Astrocyte (in vitro differentiated cells and primary cell): ENCODE results near the gene ABCF1. TPM values are rescaled to one million over a fixed set of nuclear protein-coding genes. Genes with fewer than 3 reads are reported as not detected.

ENCODE experiments used
- DNase-seq: peaks from one replicate; pipeline ENCODE4 v3.0.0-alpha.2; 2010; ENCODE audit warnings: low read depth
- FAIRE-seq: peaks from 2 replicates; lab custom pipeline; 2011; peaks lifted over from hg19 to GRCh38; lab: Jason Lieb, UNC
- H2AFZ ChIP-seq: 2 replicates; pipeline ENCODE4 v1.6.0; 2012; ENCODE audit warnings: low read depth, low read length, inconsistent platforms
- H3K27ac ChIP-seq: 2 replicates; pipeline ENCODE4 v1.5.1; 2011; ENCODE audit warnings: low read depth, low read length, inconsistent platforms
- H3K27me3 ChIP-seq: 2 replicates; pipeline ENCODE4 v1.6.0; 2011; ENCODE audit warnings: low read length, inconsistent platforms; ENCODE audit not compliant: insufficient read depth
- H3K36me3 ChIP-seq: 2 replicates; pipeline ENCODE4 v1.5.1; 2011; ENCODE audit warnings: low read length, inconsistent platforms; ENCODE audit not compliant: insufficient read depth
- H3K4me1 ChIP-seq: 2 replicates; pipeline ENCODE4 v1.5.1; 2011; ENCODE audit warnings: low read length, inconsistent platforms; ENCODE audit not compliant: insufficient read depth
- H3K4me2 ChIP-seq: 2 replicates; pipeline ENCODE4 v1.6.0; 2012; ENCODE audit warnings: low read length, inconsistent platforms
- H3K4me3 ChIP-seq: 2 replicates; pipeline ENCODE4 v1.5.1; 2011; ENCODE audit warnings: low read depth, mild to moderate bottlenecking, low read length, inconsistent platforms; ENCODE audit not compliant: insufficient read depth
- H3K79me2 ChIP-seq: 2 replicates; pipeline ENCODE4 v1.6.0; 2012; ENCODE audit warnings: mild to moderate bottlenecking, low read length, inconsistent platforms; ENCODE audit not compliant: insufficient read depth
- H3K9ac ChIP-seq: 2 replicates; pipeline ENCODE4 v1.6.0; 2012; ENCODE audit warnings: mild to moderate bottlenecking, low read length, inconsistent platforms
- H3K9me3 ChIP-seq: 2 replicates; pipeline ENCODE4 v1.5.1; 2012; ENCODE audit warnings: low read depth, mild to moderate bottlenecking, low read length, inconsistent platforms; ENCODE audit not compliant: insufficient read depth
- H4K20me1 ChIP-seq: 2 replicates; pipeline ENCODE4 v1.6.0; 2012; ENCODE audit warnings: low read length, inconsistent platforms; ENCODE audit not compliant: insufficient read depth
- H3K27ac Mint-ChIP-seq: one replicate; pipeline ENCODE4 v1.8.0; 2021; ENCODE audit warnings: mild to moderate bottlenecking, mixed read lengths; ENCODE audit not compliant: unreplicated experiment
- H3K27me3 Mint-ChIP-seq: one replicate; pipeline ENCODE4 v1.8.0; 2021; ENCODE audit warnings: low read depth, mixed read lengths; ENCODE audit not compliant: unreplicated experiment
- H3K36me3 Mint-ChIP-seq: one replicate; pipeline ENCODE4 v1.8.0; 2021; ENCODE audit warnings: low read depth, mixed read lengths; ENCODE audit not compliant: unreplicated experiment
- H3K4me1 Mint-ChIP-seq: one replicate; pipeline ENCODE4 v1.8.0; 2021; ENCODE audit warnings: low read depth, mixed read lengths; ENCODE audit not compliant: unreplicated experiment
- H3K4me3 Mint-ChIP-seq: one replicate; pipeline ENCODE4 v1.8.0; 2021; ENCODE audit warnings: mild to moderate bottlenecking, moderate library complexity, mixed read lengths; ENCODE audit not compliant: unreplicated experiment
- H3K9me3 Mint-ChIP-seq: one replicate; pipeline ENCODE4 v1.8.0; 2021; ENCODE audit warnings: mild to moderate bottlenecking, mixed read lengths; ENCODE audit not compliant: unreplicated experiment
- CTCF ChIP-seq: IDR thresholded peaks from 2 replicates; pipeline ENCODE4 v1.5.1; 2011; ENCODE audit warnings: low read depth, mild to moderate bottlenecking, inconsistent platforms, low read length, moderate library complexity; ENCODE audit not compliant: insufficient read depth
- EZH2 ChIP-seq: IDR thresholded peaks from 2 replicates; pipeline ENCODE4 v1.6.1; 2012; ENCODE audit warnings: mild to moderate bottlenecking, low read length, inconsistent platforms; ENCODE audit not compliant: insufficient read depth
- total RNA-seq: library from RNA; stranded (reverse); gene quantifications from 2 replicates; pipeline ENCODE4 v1.2.1, GENCODE V29; 2021

The ABCF1 gene
- total RNA-seq, 1 donor from 2014 or later = 60.3 TPM

- Histone ChIP-seq H4K20me1 (peaks cover 5% of the 10 kb centered on the region), H2AFZ (no peak overlapping the region), H3K9ac (no peak overlapping the region), H3K79me2 (peaks cover 9% of the 10 kb centered on the region), H3K9me3 (no peaks in the 10 kb centered on the region), H3K4me2 (no peak overlapping the region), H3K4me3 (no peak overlapping the region), H3K27ac (no peak overlapping the region), H3K36me3 (peaks cover 12% of the 10 kb centered on the region), H3K4me1 (no peaks in the 10 kb centered on the region), H3K27me3 (no peaks in the 10 kb centered on the region)
- TF ChIP-seq CTCF = no peak
- TF ChIP-seq EZH2 = no peak
- Mint-ChIP-seq H3K27ac (no peak overlapping the region), H3K27me3 (no peaks in the 10 kb centered on the region), H3K4me3 (no peak overlapping the region), H3K4me1 (peaks cover 2% of the 10 kb centered on the region), H3K9me3 (no peaks in the 10 kb centered on the region), H3K36me3 (peaks cover 11% of the 10 kb centered on the region)
- DNase-seq (no peak), FAIRE-seq (no peak)
Observed at GRCh38 chr6:30564114-30564513, 7.1 kb upstream of the ABCF1 start.

- no peak overlapping the region for H2AFZ ChIP-seq
- H3K4me2 ChIP-seq = no peak overlapping the region
- peaks cover 3% of the 10 kb centered on the region for H3K79me2 ChIP-seq
- Mint-ChIP-seq H3K4me1 (peaks cover 5% of the 10 kb centered on the region), H3K36me3 (peaks cover 11% of the 10 kb centered on the region), H3K27ac (no peak overlapping the region), H3K9me3 (no peaks in the 10 kb centered on the region), H3K27me3 (no peaks in the 10 kb centered on the region), H3K4me3 (no peak overlapping the region)
- H3K9ac ChIP-seq = no peak overlapping the region
- no peak for TF ChIP-seq EZH2
- no peak for DNase-seq
- peaks cover 6% of the 10 kb centered on the region for H3K4me1 ChIP-seq
- no peak for FAIRE-seq
- H3K9me3 ChIP-seq = no peaks in the 10 kb centered on the region
- H3K27me3 ChIP-seq = no peaks in the 10 kb centered on the region
- H3K4me3 ChIP-seq = no peak overlapping the region
- peaks cover 12% of the 10 kb centered on the region for H3K36me3 ChIP-seq
- H4K20me1 ChIP-seq = peaks cover 5% of the 10 kb centered on the region
- H3K27ac ChIP-seq = no peak overlapping the region
Observed at GRCh38 chr6:30565772-30566171, 5.5 kb upstream of the ABCF1 start.

- no peak overlapping the region for H3K4me3 ChIP-seq
- peaks cover 16% of the 10 kb centered on the region for H3K4me1 ChIP-seq
- Mint-ChIP-seq H3K36me3 (peaks cover 4% of the 10 kb centered on the region), H3K27me3 (no peaks in the 10 kb centered on the region), H3K4me3 (no peak overlapping the region), H3K9me3 (no peaks in the 10 kb centered on the region), H3K4me1 (peaks cover 15% of the 10 kb centered on the region), H3K27ac (no peak overlapping the region)
- no peak overlapping the region for H3K27ac ChIP-seq
- peaks cover 18% of the 10 kb centered on the region for H4K20me1 ChIP-seq
- no peak overlapping the region for H2AFZ ChIP-seq
- H3K27me3 ChIP-seq = no peaks in the 10 kb centered on the region
- no peak for FAIRE-seq
- no peak overlapping the region for H3K9ac ChIP-seq
- peaks cover 20% of the 10 kb centered on the region for H3K79me2 ChIP-seq
- H3K9me3 ChIP-seq = no peaks in the 10 kb centered on the region
- TF ChIP-seq CTCF (no peak), EZH2 (no peak)
- H3K4me2 ChIP-seq = no peak overlapping the region
- H3K36me3 ChIP-seq = peaks cover 2% of the 10 kb centered on the region
- DNase-seq = no peak
Observed at GRCh38 chr6:30568245-30568644, 3.0 kb upstream of the ABCF1 start.
